Raji (cell line): Measurements from ENCODE around the gene GMEB2.

Source experiments
- POLR2A ChIP-seq: IDR thresholded peaks from 2 replicates; pipeline ENCODE4 v1.6.1; 2011; ENCODE audit warnings: low read depth, low read length, control low read depth; ENCODE audit not compliant: insufficient read depth

Gene GMEB2

GRCh38 chr20:63645218-63645617, 18.3 kb upstream of the GMEB2 start:
- no peak for TF ChIP-seq POLR2A

GRCh38 chr20:63643946-63644345, 17.0 kb upstream of the GMEB2 start:
- TF ChIP-seq POLR2A, result no peak

- no peak for TF ChIP-seq POLR2A
Measured at GRCh38 chr20:63643499-63643898, 16.6 kb upstream of the GMEB2 start.

GRCh38 chr20:63642527-63643247, 15.8 kb upstream of the GMEB2 start:
- TF ChIP-seq POLR2A, result no peak

GRCh38 chr20:63641792-63642523, 15.1 kb upstream of the GMEB2 start:
- TF ChIP-seq POLR2A, result peak; percentile 39; the same call in 1 of the 2 replicates

- peak; percentile 12; the same call in 1 of the 2 replicates for TF ChIP-seq POLR2A
Measured at GRCh38 chr20:63641146-63641791, 14.4 kb upstream of the GMEB2 start.

GRCh38 chr20:63640086-63640485, 13.2 kb upstream of the GMEB2 start:
- TF ChIP-seq POLR2A, result no peak

GRCh38 chr20:63639093-63639975, 12.4 kb upstream of the GMEB2 start:
- peak; percentile 74 for TF ChIP-seq POLR2A

- TF ChIP-seq POLR2A, result no peak
Measured at GRCh38 chr20:63636752-63637628, 10.1 kb upstream of the GMEB2 start.

- TF ChIP-seq POLR2A, result peak; percentile 34
Measured at GRCh38 chr20:63635431-63636141, 8.7 kb upstream of the GMEB2 start.

- TF ChIP-seq POLR2A, result no peak
Measured at GRCh38 chr20:63633732-63634131, 6.8 kb upstream of the GMEB2 start.

- TF ChIP-seq POLR2A, result 0 out of 2 replicates have a peak, but pooled peaks have one; percentile 22
Measured at GRCh38 chr20:63630956-63631355, 4.1 kb upstream of the GMEB2 start.

- TF ChIP-seq POLR2A, result no peak
Measured at GRCh38 chr20:63628246-63628975, 1.5 kb upstream of the GMEB2 start.
